LNCaP clone FGC (cell line): ENCODE data around the gene MEIS2.

Experiments used
- DNase-seq: peaks from one replicate; pipeline ENCODE4 v3.0.0-alpha.2; 2011; ENCODE audit warnings: low read depth
- H3K4me3 ChIP-seq: 2 replicates; pipeline ENCODE4 v1.5.1; 2011; ENCODE audit warnings: mild to moderate bottlenecking, low read depth, low read length, control low read depth
- TF ChIP-seq, protein P1 (sequence below): IDR thresholded peaks from 2 replicates; pipeline ENCODE4 v1.5.1; 2012; ENCODE audit warnings: mild to moderate bottlenecking; ENCODE audit not compliant: control insufficient read depth, insufficient read depth; ENCODE audit errors: extremely low read depth

Gene MEIS2

DNA sequence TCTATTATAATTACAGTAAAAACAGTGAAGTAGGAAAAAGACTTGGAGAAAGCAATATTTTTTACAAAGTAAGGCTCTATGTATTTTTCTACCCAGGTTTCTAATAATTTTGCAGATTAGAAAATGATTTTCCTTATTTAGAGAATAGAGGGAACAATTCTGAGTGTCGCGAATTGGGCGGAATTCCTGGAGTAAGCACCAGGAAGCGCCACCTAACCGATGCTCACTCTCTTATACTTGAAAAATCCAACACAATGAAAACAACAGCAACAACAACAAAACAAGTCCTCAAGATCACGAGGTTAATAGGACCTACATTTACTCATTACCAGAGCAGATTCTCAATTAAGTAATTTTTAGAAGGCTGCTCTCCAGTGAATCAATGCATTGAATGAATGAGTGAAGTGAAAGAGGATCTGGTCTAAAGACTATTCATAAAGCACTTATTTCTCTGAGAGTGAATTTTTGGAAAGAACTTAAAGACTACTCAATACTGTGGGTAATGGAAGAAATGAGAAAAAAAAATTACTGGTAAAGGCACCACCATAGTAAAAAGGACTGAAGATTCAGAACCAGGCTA lies 158.0 kb downstream of the MEIS2 start:
- DNase-seq = no peak
- no peak overlapping the region for H3K4me3 ChIP-seq
- TF ChIP-seq, protein P1, sequence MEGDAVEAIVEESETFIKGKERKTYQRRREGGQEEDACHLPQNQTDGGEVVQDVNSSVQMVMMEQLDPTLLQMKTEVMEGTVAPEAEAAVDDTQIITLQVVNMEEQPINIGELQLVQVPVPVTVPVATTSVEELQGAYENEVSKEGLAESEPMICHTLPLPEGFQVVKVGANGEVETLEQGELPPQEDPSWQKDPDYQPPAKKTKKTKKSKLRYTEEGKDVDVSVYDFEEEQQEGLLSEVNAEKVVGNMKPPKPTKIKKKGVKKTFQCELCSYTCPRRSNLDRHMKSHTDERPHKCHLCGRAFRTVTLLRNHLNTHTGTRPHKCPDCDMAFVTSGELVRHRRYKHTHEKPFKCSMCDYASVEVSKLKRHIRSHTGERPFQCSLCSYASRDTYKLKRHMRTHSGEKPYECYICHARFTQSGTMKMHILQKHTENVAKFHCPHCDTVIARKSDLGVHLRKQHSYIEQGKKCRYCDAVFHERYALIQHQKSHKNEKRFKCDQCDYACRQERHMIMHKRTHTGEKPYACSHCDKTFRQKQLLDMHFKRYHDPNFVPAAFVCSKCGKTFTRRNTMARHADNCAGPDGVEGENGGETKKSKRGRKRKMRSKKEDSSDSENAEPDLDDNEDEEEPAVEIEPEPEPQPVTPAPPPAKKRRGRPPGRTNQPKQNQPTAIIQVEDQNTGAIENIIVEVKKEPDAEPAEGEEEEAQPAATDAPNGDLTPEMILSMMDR = no peak

DNA sequence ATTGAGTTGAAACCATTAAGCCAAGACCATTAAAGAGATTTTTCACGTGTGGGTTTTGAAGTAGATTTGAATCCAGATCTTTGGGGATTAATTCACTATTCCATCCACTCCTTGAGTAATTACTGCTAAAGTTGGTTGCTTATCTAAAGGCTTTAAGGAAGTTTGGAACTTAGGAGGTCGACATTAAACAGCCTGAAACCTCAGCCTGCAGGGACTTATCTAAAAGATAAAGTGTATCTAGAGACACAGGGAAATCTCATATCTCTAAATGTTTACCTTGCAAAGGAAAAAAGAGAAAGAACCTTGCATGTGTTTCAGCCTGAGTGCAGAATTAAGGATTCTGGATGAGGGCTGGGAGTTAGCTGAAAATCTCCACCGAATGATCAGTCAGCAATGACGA lies 158.6 kb downstream of the MEIS2 start:
- no peak for DNase-seq
- TF ChIP-seq, protein P1 = no peak
- no peak overlapping the region for H3K4me3 ChIP-seq

DNA sequence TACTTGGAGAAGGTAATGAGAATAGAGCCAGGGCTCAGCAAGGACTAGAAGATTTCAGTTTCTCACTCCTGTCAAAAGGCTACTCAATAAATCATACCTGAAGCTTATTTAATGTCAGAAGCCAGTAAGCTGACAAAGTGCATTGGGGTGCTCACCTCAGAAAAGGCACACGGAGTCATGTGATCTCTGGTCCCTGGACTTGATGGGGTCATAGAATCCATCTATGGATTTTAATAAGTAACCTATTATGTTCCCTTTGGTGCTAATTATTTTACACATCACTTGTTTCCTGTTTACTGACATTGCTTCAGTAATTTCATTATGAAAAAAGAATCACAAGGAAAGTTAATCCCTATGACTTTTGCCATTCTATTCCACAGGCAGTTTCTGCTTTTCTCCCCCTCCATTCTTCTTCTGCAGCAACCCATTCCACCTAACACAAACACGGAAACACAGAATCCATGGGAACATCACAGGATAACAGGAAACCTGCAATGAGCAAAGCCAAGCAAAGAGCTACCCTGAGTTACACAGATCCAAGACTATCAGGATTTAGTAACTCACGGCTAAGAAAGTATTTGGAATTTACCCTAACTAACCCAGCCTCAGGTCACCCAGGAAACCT lies 159.6 kb downstream of the MEIS2 start:
- TF ChIP-seq, protein P1 = no peak
- DNase-seq = no peak
- H3K4me3 ChIP-seq = no peak overlapping the region

DNA sequence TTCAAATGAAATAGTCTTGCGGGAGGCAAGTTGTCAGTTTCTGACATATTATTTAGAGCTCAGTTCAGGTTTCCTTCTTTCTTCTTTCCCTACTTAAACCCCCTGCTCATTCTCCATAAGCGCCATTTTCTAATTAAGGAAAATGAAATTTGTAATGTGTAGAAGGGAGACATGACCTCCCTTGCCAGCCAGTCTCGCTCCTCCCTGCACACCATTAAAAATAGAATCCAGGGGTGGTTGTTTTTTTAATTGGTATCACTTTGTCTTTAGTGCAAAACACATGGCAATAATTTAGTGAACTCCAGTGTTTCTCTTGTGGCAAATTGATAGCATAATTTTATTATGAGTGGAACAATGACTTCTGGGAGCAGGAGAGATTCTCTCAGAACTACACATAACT lies 160.1 kb downstream of the MEIS2 start:
- H3K4me3 ChIP-seq = no peak overlapping the region
- TF ChIP-seq, protein P1 = no peak
- DNase-seq = no peak

DNA sequence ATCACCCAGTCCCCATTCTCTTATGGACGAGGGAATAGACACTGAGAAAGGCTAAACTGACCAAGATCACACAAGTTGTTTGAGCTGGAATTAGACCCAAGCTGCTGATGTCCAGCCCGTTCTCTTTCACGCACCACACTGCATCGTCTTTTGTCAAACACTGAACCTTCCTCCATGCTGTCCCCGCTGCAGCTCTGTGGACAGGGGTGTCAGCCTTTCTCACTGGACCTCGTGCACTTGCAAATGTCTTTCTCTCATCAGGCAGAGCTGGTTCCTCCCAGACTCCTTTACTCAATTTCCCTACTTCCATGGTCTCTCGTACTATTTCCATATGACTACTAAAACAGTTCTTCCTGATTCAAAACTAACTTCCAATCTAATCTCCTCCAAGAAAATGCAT lies 161.6 kb downstream of the MEIS2 start:
- no peak overlapping the region for H3K4me3 ChIP-seq

DNA sequence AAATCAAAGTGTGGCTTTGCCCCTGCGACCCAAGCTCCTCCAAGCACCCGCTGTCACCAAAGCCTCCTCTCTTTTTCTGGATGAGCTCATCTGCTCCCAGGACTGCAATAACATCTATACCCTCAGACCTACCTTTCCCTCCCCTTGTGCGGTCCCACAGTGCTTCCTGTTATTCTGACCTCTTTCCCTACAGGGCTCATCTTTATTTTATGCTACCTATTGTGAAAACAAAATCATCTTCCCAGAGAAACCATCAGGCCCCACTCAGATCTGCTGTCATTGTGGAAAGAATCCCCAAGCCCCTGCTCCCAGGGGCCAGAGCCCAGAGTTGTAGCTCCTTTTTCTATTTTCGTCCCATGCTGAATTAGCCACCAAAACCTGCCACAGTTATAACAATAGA lies 162.2 kb downstream of the MEIS2 start:
- no peak for DNase-seq
- no peak overlapping the region for H3K4me3 ChIP-seq
- TF ChIP-seq, protein P1 = no peak

More for the DNA sequence above, 161.6 kb downstream of the MEIS2 start:
- DNase-seq = no peak
- TF ChIP-seq, protein P1 = no peak

DNA sequence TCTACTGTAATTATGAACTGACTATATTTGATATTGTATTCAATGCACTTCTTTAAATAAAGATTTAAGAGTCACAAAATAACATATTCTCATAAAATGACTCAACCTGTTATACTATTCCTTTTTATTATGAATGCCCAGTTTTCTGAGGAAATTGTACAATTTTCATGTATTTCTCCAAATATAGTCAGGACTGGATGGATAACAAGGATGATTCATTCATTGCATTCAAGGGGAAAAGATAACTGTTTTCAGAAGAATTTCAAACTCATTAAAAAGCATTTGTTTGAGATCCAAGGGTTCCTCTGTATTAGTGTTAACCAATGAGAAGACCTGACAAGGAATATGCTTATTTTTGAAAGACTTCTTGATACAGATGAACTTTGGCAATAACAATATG lies 163.7 kb downstream of the MEIS2 start:
- TF ChIP-seq, protein P1 = no peak
- H3K4me3 ChIP-seq = no peak overlapping the region
- no peak for DNase-seq
